ENCODE data around the gene GOLGA7B. TPM values are rescaled to one million over a fixed set of nuclear protein-coding genes. Genes with fewer than 3 reads are reported as not detected.

GOLGA7B gene
- total and polyA plus RNA-seq, 2 donors (not counting 1 experiment from before 2014, with no cell fraction given): 0.01 TPM; not detected in 1

DNA sequence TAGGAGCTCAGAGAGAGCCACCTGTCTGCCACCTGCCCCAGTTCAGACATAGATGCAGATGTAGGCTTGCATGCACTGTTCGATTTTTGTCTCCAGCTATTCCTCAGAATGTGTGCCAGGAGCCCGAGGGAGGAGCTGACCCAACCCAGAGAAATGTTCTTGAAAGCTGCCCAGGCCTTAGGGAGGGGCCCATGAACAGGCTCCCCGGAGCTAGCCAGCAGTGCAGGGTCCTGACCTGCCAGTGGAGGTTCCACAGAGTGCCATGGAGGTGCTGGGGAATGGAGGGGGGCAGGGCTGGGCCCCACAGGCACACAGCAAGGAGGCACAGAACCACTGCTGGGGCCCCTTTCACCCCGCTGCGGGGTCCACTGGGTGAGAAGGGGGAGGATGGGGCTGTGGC is 48.2 kb upstream of the GOLGA7B start:
- Histone ChIP-seq H3K36me3 (replicated peaks in 1 of 2; ENCODE audit: control extremely low read depth in 1 of 2, control insufficient read depth in 1 of 2, extremely low read depth in 1 of 2, insufficient read depth in 2 of 2, low read length in 1 of 2) (no peaks in the 10 kb centered on the region), H3K9ac (ENCODE audit: low read length) (no peak overlapping the region), H3K27me3 (replicated peaks in 1 of 4; ENCODE audit: control extremely low read depth in 1 of 4, control insufficient read depth in 3 of 4, insufficient read depth in 4 of 4, low read length in 3 of 4) (peaks cover 0 to 18% (median 3%) of the 10 kb centered on the region in 4 experiments), H4K20me1 (ENCODE audit: control insufficient read depth, insufficient read depth, low read length, poor library complexity, severe bottlenecking) (no peaks in the 10 kb centered on the region), H3K4me3 (ENCODE audit: control extremely low read depth in 1 of 5, extremely low read depth in 1 of 5, insufficient read depth in 1 of 5, low read depth in 2 of 5, low read length in 4 of 5) (no peak overlapping the region), H2AFZ (ENCODE audit: insufficient read depth, low read depth, low read length, poor library complexity, severe bottlenecking) (no peak overlapping the region), H3K9me3 (ENCODE audit: control extremely low read depth in 1 of 3, control insufficient read depth in 2 of 3, insufficient read depth in 1 of 3, low read length in 2 of 3) (peaks cover 0 to 8% (median 4%) of the 10 kb centered on the region in 3 donors), H3K4me2 (replicated peaks; ENCODE audit: low read depth, low read length, poor library complexity, severe bottlenecking) (no peak overlapping the region), H3K27ac (ENCODE audit: low read length in 2 of 2) (no peak overlapping the region), H3K4me1 (ENCODE audit: control insufficient read depth in 2 of 2, insufficient read depth in 2 of 2, low read length in 2 of 2) (peaks cover 0 to 3% of the 10 kb centered on the region in 2 donors), H3K79me2 (ENCODE audit: control insufficient read depth, insufficient read depth, low read length) (no peaks in the 10 kb centered on the region)
- Mint-ChIP-seq H3K9me3 (ENCODE audit: insufficient read depth) (no peaks in the 10 kb centered on the region), H3K27me3 (peaks cover 38% of the 10 kb centered on the region), H3K27ac (no peak overlapping the region), H3K4me1 (no peaks in the 10 kb centered on the region), H3K4me3 (no peak overlapping the region)
- CTCF ChIA-PET: interaction anchor here (0.6 to 1.6 kb wide), 2 partner anchors 8 to 10 kb away, joined by 3 to 7 read pairs; no protein-coding TSS in a partner anchor
- TF ChIP-seq EZH2 (IDR thresholded peaks at IDR 0.05; ENCODE audit: borderline replicate concordance, insufficient read depth, low read depth, low read length, poor library complexity, severe bottlenecking): no peak
- no peak for TF ChIP-seq CTCF (IDR thresholded peaks at IDR 0.05)
- DNase-seq (no peak), ATAC-seq (ENCODE audit: low read depth) (no peak)
- POLR2A ChIA-PET: no interaction called here
- intact Hi-C loops (cut with micrococcal nuclease): no loop called here
- 70% methylated on average over 5 of the region's 5 CpGs for WGBS (ENCODE audit: insufficient coverage)

DNA sequence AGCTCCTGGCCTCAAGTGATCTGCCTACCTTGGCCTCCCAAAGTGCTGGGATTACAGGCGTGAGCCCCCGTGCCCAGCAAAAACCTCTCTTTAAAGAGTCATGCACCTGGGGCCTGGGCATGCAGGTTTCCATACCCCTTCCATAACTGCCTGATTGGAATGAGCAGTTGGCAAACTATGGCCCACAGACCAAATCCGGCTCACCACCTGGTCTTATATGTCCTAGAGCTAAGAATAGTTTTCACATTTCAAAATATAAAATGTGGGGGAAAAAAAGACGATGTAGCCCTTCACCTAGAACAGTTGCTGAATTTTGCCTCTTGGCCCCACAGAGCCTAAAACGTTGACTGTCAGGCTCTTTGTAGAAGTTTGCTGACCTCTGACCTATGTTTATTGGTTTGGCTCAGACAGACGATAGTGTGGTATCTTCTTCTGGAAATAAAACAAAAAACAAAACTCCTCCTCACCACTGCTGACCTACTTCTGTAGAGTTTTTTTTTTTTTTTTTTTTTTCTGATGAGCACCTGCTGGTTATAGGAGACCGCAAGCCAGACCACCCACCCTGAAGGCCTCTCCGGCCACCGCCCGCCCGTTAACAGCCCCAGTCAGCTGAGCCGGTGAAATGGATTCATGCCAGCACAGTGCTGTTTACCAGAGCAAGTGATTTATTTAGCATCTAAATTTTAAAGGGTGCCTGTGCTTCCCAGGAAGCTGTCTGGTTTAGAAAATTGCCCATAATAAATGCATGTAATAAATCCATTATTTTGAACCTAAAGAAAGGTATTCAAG is 44.4 kb upstream of the GOLGA7B start:
- H3K9me3 Mint-ChIP-seq (ENCODE audit: insufficient read depth): no peaks in the 10 kb centered on the region
- Histone ChIP-seq H3K4me3 (ENCODE audit: control extremely low read depth in 1 of 5, extremely low read depth in 1 of 5, insufficient read depth in 1 of 5, low read depth in 2 of 5, low read length in 4 of 5) (no peak overlapping the region), H3K4me2 (replicated peaks; ENCODE audit: low read depth, low read length, poor library complexity, severe bottlenecking) (no peak overlapping the region), H3K27ac (ENCODE audit: low read length in 2 of 2) (no peak overlapping the region), H3K9me3 (ENCODE audit: control extremely low read depth in 1 of 3, control insufficient read depth in 2 of 3, insufficient read depth in 1 of 3, low read length in 2 of 3) (no peaks in the 10 kb centered on the region), H3K9ac (ENCODE audit: low read length) (no peak overlapping the region), H3K4me1 (ENCODE audit: control insufficient read depth in 2 of 2, insufficient read depth in 2 of 2, low read length in 2 of 2) (no peaks in the 10 kb centered on the region), H4K20me1 (ENCODE audit: control insufficient read depth, insufficient read depth, low read length, poor library complexity, severe bottlenecking) (no peaks in the 10 kb centered on the region), H3K36me3 (replicated peaks in 1 of 2; ENCODE audit: control extremely low read depth in 1 of 2, control insufficient read depth in 1 of 2, extremely low read depth in 1 of 2, insufficient read depth in 2 of 2, low read length in 1 of 2) (no peaks in the 10 kb centered on the region), H3K79me2 (ENCODE audit: control insufficient read depth, insufficient read depth, low read length) (no peaks in the 10 kb centered on the region), H2AFZ (ENCODE audit: insufficient read depth, low read depth, low read length, poor library complexity, severe bottlenecking) (no peak overlapping the region), H3K27me3 (replicated peaks in 1 of 4; ENCODE audit: control extremely low read depth in 1 of 4, control insufficient read depth in 3 of 4, insufficient read depth in 4 of 4, low read length in 3 of 4) (peaks cover 0 to 10% (median 2%) of the 10 kb centered on the region in 4 experiments)
- H3K4me1 Mint-ChIP-seq: no peaks in the 10 kb centered on the region
- no peak for TF ChIP-seq CTCF (IDR thresholded peaks at IDR 0.05)
- TF ChIP-seq EZH2 (IDR thresholded peaks at IDR 0.05; ENCODE audit: borderline replicate concordance, insufficient read depth, low read depth, low read length, poor library complexity, severe bottlenecking): no peak
- H3K27me3 Mint-ChIP-seq: peaks cover 23% of the 10 kb centered on the region
- no peak overlapping the region for H3K4me3 Mint-ChIP-seq
- WGBS (ENCODE audit: insufficient coverage): 83% methylated on average over 7 of the region's 12 CpGs
- H3K27ac Mint-ChIP-seq: no peak overlapping the region
- intact Hi-C loops (cut with micrococcal nuclease): no loop called here
- DNase-seq (no peak), ATAC-seq (ENCODE audit: low read depth) (no peak)
- ChIA-PET CTCF (interaction anchor here (0.7 kb wide), 1 partner anchor 25 kb away, joined by 6 read pairs; no protein-coding TSS in a partner anchor), POLR2A (no interaction called here)

Data from B cell (primary cell).